Measurements from ENCODE around the gene GARIN5B.

- TF ChIP-seq POLR2AphosphoS5 (IDR thresholded peaks at IDR 0.05), result no peak
- TF ChIP-seq, protein P1, sequence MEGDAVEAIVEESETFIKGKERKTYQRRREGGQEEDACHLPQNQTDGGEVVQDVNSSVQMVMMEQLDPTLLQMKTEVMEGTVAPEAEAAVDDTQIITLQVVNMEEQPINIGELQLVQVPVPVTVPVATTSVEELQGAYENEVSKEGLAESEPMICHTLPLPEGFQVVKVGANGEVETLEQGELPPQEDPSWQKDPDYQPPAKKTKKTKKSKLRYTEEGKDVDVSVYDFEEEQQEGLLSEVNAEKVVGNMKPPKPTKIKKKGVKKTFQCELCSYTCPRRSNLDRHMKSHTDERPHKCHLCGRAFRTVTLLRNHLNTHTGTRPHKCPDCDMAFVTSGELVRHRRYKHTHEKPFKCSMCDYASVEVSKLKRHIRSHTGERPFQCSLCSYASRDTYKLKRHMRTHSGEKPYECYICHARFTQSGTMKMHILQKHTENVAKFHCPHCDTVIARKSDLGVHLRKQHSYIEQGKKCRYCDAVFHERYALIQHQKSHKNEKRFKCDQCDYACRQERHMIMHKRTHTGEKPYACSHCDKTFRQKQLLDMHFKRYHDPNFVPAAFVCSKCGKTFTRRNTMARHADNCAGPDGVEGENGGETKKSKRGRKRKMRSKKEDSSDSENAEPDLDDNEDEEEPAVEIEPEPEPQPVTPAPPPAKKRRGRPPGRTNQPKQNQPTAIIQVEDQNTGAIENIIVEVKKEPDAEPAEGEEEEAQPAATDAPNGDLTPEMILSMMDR (IDR thresholded peaks at IDR 0.05), result no peak
- TF ChIP-seq POLR2A (IDR thresholded peaks at IDR 0.05), result no peak
These were observed 27.0 kb downstream of the GARIN5B start for GRCh38 chr19:55336101-55336500.
